HG02884 (cell line): Measurements from ENCODE around the gene POLR2M.

Source experiments
- ATAC-seq: cut with Tn5 transposase; IDR thresholded peaks from one replicate; pipeline ENCODE4 v1.9.1; 2021; ENCODE audit warnings: mild to moderate bottlenecking, moderate library complexity; ENCODE audit not compliant: unreplicated experiment

The POLR2M gene

DNA sequence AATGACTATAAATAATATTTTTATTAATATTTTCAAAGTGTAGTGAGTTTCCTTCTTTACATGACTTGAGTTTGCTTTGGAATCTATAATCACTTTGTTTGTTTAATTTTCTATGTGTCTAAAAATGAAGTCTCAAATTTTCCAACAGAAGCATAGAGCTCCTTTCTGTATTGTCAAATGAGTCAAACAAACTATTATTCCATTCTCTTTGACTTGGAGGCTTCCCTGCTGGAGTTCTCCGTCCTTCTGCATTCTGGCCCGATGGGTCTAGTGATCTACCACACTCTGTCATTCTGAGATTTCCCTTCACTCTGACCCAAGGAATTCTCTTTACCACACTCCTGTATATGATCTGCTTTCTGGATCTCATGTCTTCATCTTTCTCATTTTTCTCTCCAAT is 30.1 kb downstream of the POLR2M start:
- ATAC-seq: no peak

DNA sequence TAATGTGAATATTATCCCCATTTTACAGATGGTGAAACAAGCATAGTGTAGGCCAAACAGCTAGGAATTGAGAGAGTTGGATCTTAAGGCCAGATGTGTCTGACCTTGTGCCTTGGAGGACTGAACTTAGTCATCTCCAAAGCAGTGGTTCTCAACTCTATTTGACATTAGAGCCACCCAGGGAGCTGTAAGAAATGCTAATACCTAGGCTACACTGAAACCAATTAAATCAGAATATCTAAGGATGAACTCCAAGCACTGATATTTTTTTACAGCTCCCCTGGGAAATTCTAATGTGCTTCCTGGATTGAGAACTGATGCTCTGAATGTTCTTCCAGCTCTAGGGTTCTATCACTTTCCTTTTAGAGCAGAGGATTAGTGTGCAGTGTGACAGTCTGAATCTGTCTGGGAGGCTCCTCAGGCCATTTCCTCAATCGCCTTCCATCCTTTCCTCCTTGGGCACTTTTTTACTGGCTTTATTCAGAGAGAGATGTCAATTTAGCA is 32.3 kb downstream of the POLR2M start:
- ATAC-seq: no peak

DNA sequence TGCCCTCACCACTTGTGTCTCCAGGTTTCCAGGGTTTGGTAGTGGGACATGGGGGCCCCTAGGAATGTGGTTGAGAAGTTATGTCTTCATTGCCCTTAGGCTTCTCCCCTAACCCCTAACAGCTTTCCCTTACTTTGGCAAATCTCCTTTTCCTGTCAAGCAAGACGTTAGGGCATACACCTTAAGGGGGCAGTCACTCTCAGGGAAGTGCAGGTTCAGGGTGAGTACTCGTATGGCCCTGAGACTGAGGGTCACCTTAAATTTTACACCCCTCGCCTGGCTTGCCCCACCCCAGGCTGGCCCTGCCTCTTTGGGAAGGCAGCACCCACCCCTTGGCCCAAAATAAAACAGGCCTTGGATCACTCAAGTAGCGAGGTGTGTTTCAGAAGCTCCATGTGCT is 33.5 kb downstream of the POLR2M start:
- ATAC-seq: no peak

DNA sequence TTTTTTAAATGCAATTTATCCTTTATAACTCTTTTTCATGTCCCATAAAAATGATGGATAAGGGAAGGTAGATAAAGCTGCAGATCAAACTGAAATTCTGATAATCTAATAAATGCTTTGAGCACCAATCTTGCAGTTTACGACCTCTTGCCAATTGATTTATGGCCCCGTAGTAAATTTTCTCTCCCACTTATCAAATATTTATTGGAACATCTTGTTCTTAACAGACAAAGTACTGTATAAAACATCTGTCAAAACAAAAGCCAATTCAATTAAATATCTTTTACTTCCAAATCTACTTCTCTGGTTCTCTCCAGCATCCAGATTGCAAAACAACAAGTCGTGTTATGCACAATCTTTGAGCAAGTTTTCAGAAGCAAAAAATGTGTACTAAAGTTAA is 34.6 kb downstream of the POLR2M start:
- ATAC-seq: no peak

DNA sequence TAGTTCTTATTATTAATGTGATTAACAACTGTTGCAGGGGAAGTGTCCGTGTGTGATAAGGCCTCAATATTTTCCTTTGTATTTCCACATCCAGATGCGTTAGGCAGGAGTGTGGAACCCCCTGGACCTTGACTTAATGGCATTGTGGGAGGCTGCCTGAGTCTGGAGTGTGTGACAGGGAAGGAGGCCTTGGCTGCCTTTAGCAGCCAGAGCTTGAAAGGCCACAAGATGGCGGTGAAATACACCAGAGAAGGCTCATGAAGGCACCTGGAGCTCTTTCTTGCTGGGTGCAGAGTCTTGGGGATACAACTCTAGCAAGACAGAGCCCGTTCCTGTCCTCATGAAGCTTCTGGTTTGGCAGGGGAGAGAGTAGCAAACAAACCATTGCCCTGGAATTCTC is 36.9 kb downstream of the POLR2M start:
- ATAC-seq: no peak

DNA sequence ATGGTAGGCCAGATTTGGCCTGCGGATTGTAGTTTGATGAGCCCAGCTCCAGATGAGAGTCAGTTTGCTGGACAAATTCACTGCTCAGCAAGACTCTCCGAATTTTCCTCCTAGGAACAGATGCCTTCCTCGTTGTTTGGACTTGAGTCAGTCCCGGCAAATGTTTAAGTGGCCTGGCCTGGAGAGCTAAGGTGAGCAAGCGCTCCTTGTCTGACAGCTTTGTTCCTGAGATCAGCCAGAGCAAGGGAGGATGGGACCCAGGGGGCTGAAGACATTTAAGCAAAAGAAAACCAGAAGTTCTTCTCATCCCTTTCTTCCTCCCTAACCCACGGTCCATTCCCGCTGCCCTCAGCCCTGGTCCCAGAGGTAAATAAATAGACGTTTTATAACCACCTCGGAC is 40.3 kb downstream of the POLR2M start:
- ATAC-seq: no peak

DNA sequence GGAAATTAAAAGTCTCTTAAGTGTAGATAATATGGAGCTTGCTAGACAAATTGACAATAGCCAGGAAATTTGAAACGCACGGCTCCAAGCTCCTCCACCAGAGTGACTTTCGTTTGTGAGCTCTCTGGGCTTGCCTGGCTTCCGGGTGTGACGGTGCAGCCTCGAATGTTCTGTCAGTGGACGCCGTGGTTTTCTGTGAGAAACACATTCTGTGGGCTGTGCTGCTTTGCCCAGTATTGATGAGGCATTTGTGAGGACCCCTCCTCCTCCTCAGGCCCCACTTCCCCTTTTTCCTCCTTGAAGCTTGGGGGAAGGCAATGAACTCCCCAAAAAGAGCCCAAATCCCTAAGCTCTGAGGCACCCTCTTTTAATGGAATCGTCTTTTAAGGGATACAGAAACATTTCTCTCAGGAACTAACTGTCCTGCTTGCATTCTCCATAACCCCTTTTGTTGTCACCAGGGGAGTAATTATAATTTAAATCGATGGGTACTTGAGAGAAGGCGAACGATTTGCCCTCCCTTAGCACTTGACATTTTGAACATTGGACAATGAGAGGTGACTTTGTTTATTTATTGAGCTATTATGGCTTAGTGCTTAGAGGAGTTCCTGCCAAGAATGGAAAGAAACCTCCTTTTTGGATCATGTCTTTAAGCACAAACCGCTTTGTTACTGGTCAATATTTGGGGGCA is 40.8 kb downstream of the POLR2M start:
- no peak for ATAC-seq

DNA sequence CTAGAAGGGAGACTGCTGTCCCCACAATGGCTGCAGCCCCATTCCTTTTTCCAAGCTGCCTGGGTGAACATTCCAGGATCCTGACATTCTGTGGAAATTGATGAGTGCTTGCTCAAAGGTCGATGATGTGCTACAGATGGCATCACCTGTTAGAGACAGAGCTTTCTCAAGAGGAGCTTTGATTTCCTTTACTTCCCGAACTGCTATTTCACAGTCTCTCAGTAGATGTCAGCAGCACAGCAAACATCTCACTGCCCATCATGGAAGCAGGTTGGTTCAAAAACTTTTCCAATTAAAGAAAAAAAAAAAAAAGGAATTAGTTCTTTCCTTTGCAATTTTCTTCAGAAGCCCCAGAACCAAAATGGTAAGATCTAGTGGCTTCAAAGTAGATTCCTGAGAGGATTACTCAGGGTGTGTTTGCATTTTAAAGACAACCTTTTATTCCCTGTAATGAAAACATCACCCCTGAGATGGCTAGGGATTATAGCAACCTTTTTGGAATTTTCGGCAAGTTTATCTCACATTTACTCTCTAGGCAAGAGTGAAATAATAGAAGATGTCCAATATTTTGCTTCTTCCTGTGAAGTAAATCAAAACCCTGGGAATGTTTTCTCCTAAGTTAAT is 44.8 kb downstream of the POLR2M start:
- ATAC-seq: no peak

DNA sequence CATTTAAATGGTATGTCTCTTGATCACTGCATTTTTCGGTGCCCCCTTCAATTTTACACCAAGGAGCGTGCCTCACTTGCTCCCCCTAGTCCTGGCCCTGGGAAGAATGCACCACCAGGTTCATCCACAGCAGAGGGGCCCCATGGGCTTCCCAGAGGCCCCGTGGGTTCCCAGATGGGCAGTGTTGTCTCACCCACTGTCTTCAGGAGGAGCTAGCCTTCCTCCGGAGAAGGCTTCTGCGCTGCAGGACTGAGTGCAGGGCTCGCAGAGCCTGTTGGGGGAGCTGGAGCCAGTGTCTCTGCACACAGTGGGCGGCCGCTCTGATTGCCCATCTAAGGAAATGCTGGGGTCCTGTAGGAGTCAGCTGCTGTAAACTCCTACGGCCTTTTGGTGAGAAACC is 45.9 kb downstream of the POLR2M start:
- no peak for ATAC-seq

DNA sequence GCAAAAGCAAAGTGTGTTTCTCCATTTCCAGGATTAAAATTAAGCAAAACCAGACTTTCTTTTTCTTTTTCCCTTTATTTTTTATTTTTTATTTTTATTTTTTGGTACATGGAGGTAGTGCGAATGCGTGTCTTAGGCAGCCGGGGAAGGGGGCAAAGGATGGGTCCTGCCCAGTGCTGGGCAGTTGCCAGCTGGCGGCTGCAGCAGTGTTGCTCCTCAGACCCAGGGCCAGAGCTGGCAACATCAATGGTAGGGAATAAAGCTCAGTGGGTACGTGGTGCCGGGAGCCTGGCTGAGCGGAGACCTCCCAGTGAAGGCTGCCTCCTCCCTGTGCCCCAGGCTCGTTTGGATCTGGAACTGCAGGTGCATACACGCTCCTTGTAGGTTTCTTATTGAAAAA is 46.3 kb downstream of the POLR2M start:
- ATAC-seq: no peak

DNA sequence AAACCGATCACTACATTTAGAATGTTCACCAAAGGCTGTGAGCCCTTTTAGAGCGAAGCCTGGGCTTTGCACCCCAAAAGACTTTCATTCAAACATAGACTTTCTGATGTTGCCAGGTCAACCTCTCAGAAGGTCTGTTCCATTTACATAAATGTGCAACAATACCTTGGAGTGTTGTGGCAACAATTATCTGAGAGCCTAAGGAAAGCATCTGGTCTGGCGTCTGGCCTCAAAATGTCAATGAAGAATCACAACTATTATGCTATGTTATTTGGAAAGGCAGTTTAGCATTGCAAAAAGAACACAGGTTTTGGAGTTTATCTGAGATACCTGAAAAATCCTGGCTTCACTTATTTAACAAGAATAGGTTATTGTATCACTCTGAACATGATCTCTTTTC is 50.0 kb downstream of the POLR2M start:
- ATAC-seq: no peak

DNA sequence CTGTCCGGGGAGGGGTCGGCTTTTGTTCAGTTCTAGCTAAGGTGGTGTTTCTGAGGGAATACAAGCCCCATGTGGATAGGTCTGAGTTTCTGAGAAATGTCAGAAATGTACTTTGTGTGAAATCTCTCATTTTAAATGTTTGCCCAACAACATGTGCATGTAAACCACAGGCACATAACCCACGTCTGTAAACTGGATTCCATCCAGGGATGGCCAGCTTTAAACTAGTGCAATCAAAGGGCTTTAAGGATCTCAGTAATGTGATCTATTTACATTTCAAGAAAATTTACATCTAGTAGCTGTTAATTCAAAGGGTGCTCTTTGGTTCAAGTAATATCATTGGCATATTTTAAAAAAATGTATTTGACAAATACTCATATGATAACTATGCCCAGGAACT is 52.0 kb downstream of the POLR2M start:
- ATAC-seq: no peak

DNA sequence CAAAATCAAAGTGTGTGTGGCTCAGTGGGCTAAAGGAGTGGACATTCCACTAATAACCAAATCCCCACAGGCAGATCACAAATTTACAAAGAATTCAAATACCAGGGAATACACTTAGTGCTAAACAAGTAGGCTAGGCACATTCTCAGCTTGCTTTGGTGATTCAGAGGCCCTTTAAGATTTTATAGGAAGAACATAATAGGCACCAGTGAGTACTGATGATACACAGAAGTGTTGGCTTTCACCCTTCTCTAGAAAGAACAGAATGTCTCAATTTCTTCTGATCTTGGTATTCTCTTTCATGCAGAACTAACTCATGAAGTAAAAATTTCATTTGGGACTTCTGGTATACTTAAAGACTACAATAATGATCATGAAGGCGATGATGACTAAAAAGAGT is 55.0 kb downstream of the POLR2M start:
- no peak for ATAC-seq

DNA sequence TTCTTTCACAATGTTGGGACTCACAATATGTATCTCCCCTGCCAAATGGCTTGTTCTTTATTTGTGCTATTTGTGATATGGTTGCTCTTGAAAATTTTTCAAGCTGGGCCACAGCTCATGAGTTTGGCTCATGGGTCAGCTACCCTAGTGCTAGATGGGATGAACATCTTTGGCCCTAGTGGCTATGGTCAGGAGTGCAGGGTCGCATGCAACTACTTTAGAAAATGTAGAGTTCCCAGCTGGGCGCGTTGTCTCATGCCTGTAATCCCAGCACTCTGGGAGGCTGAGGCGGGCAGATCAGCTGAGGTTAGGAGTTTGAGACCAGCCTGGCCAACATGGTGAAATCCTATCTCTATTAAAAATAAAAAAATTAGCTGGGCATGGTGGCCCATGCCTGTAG is 55.8 kb downstream of the POLR2M start:
- no peak for ATAC-seq

DNA sequence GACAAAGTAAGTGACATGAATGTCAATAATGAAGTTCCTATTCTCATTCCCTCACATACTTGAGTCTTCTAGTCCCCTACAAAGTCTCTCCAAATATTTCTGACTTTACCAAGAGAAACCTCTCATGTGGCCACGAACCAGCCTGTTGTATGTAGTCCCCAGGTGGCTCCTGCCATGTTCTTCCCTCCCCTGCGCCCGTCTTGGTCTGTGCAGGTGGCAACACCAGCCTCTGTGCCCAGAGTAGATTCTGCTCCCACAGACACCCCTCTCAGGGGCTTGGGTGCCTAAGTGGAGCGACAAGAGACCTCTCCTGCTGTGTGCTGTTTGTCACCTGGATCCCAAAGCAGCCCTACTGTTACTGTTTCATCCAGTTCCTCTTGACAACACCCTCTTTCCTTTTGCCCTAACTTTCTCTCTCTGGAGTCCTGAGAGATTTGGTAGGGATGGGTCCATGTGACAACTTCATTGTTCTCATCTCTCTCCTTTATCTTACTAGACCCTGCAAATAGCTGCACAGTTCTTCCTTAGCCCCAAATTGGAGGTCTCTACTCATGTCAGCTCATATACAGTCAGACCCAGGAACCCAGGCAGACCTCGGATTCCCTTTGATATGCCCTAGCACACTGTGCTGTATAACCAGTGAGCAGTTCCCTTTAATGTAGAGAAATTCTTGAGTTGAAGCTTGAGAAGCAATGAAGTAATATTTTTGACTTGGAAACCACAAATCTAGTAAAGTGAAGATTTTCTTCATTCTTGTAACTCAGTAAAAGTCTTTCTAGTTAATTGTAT is 56.9 kb downstream of the POLR2M start:
- ATAC-seq: no peak
